ENCODE measurements around the gene TMEM131.

Gene TMEM131

DNA sequence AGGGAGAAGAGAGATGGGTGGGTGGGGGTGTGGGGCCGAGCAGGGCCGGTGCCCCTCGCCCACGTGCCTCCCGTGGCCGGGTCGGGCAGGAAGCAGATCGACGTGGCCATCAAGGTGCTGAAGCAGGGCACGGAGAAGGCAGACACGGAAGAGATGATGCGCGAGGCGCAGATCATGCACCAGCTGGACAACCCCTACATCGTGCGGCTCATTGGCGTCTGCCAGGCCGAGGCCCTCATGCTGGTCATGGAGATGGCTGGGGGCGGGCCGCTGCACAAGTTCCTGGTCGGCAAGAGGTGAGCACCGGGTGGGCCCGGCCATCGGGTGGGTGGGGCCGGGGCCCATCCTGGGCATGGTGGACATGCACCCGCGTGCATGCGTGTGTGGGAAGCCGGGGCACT is 260.6 kb downstream of the TMEM131 start:
- DNase-seq: no peak

DNA sequence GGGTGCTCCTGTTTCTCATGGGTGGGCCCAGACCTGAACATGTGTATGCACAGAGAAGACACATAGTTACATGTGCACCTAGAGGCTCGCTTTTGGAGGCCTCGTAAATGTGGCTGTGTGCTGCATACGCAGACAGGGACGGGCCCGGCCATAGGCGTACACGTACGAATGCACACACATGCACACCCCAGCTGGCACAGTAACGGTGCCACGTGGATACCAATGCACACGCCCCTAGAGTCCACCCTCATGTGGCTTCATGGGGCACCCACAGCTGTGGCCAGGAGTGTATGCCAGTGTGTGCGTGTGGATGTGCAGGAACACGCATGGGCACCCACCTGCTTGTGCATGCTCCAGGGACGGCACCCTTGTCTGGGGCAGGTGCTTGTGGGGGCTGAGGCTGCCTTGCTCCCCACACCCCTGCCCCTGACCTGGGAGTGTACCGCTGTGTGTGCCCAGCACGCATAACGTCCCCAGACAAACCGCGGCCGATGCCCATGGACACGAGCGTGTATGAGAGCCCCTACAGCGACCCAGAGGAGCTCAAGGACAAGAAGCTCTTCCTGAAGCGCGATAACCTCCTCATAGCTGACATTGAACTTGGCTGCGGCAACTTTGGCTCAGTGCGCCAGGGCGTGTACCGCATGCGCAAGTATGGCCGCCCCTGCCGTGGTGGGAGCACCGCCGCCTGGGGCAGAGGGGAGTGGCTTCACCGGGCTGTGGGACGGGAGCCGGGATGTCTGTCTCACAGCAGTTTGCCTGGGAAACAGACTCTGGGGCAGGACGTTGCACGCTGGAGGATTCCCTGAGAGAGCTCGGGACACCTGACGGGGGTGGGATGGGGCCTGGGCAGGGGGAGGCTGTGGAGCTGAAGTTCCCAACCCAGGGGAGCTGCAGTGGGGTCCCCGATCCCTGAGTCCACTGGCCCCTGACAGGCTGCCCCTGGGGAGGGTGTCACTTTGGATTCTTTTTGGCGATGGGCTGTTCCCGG is 261.4 kb downstream of the TMEM131 start:
- DNase-seq: no peak

GRCh38 chr2:97733341-97734035 is 262.3 kb downstream of the TMEM131 start:
- no peak for DNase-seq

DNA sequence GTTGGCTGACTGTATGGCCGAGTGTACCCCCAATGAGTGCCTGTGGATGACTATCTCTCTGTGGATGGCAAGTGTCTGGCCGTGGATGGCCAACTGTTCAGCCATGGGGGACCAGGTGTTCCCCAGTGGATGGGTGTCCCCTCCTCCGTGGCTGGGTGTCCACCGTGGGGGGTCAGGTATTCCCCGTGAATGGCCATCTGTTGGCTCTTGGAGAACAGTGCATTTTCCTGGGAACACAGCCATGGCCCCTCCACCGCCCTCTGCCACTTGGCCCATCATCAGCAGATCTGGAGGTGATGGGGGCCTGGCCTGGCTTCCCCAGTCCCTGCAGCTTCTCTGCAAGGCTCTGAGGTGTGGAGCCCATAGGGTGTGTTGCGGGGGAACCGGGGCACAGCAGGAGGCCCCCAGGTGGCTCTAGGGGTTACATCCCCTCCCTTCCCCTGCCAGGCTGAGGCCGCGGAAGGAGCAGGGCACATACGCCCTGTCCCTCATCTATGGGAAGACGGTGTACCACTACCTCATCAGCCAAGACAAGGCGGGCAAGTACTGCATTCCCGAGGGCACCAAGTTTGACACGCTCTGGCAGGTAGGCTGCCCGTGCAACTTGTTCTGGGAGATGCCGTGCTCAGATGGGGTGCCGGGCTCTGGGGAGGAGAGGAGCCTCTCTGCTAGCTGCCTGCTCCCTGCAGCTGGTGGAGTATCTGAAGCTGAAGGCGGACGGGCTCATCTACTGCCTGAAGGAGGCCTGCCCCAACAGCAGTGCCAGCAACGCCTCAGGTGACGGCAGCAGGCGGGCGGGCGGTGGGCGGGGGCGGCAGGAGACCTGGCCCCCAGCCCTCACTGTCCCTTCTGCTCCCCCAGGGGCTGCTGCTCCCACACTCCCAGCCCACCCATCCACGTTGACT is 263.1 kb downstream of the TMEM131 start:
- DNase-seq: no peak

DNA sequence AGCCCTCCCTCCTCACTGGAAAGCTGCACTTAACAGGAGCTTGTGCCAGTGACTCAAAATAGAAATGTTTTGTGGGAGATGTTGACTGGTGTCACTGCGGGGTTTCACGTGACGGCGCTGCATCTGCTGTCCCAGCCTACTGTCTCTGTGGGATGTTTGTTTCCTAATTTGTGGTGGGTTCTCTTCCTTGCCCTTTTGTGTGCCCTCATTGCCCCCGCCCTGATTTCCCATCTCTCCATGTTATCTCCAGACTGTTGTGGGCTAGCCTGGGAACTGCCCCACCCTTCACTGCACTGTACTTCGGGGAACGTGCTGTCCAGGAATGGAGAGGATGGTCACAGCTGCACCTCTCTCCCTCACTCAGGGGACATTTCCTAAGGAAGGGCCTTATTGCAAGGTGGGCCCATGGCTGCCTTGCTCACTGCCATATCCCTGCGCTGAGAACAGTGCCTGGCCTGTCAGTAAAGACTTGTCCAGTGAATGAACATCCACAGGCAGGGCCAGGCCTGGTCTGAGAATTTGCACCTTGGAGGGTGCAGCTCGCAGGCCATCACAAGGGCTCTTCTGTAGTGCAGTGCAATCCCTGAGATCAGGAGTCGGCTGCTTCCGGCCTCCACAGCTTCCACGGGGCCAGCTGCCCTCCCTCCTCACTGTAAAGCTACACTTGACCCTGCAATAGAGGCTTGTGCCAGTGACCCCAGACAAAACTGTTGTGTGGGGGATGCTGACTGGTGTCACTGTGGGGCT is 264.3 kb downstream of the TMEM131 start:
- no peak for DNase-seq

GRCh38 chr2:97730245-97730644 is 265.5 kb downstream of the TMEM131 start:
- DNase-seq: no peak

DNA sequence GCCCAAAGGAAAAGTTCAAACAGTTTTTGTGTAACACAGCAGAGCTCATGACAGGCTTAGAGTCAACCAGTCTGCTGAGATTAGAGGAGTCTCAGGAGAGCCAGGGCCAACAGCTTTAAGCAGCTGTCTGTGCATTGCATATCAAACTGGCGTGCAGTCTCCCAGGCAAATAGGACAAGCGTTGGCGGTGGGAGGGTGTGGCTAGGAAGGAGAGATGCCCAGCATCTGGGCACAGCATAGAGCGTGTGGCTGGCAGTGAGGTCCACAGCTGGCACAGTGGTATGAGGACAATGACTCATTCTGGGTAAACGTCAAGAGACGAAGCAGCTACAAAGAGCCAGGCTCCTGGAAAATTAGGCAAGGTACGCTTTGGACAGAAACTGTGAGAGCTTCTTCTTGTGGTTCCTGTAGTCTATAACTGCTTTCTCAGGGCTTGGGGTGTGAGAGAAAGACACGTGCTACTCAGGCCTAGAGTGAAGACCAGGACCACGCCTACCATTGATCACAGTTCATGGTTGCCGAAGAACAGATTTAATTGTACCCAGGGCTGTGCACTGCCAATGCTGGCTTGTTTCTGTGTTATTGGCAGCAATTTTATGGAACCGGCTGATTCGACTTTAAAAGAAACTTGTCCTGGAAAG is 267.5 kb downstream of the TMEM131 start:
- DNase-seq: no peak

DNA sequence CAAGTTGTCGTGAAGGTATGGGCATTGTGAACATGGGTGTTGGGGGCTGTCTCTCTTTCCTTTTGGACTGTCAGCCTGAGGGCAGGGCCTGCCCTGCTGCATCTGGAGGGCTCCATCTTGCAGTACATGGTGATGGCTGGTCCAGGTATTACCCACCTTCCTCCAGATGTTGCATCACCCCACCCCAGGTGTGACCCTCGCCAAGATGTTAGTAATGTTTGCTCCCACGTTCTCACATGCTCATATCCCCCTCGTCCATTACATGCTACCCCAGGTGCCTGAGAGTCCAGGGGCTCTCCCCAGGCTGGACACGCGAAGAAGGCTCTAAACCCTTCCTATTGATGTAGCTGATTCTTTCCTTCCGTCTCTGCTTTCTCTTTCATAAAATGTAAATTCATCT is 268.5 kb downstream of the TMEM131 start:
- DNase-seq: no peak

DNA sequence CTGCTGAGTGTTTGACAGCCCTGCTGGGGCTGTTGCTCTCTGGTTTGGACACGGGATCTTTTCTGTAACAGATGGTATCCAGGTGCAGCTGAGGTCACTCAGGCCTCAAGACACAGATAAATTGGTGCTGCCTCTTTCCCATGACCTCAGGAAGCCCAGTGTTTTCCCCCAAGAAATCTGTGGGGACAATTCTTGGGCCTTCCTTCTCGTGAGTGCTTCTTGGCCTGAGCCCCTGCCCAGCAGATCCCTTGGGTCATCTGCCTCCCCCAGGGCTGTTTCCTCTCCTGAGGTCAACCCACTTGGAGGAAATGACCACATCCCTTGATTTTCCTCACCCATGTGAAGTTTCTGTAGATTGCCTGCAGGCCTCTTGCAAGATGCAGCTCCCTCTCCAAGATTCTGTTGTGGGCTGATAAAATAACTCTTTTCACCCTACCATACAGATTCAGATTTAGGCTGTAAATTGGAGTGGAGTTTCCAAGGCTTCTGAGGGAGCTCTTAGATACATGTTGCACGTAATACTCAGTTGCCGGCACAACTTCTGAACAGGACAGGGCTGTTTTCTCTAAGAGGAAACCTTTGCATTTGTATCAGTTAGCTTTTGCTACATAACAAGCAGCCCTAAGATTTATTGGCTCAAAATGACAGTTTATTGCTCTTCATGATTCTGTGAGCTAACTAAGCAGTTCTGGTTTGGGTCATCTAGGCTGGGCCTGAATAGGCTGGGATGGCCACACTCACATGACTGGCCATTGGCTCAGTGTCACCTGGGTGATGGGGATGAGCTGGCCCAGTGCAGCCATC is 269.3 kb downstream of the TMEM131 start:
- no peak for DNase-seq

GRCh38 chr2:97724946-97725688 is 270.6 kb downstream of the TMEM131 start:
- DNase-seq: no peak

GRCh38 chr2:97724501-97724900 is 271.2 kb downstream of the TMEM131 start:
- DNase-seq: no peak

GRCh38 chr2:97724073-97724410 is 271.7 kb downstream of the TMEM131 start:
- no peak for DNase-seq

- no peak for DNase-seq
Measured at GRCh38 chr2:97723156-97724072, 272.3 kb downstream of the TMEM131 start.

- DNase-seq: no peak
Measured at GRCh38 chr2:97722227-97722626, 273.5 kb downstream of the TMEM131 start.

DNA sequence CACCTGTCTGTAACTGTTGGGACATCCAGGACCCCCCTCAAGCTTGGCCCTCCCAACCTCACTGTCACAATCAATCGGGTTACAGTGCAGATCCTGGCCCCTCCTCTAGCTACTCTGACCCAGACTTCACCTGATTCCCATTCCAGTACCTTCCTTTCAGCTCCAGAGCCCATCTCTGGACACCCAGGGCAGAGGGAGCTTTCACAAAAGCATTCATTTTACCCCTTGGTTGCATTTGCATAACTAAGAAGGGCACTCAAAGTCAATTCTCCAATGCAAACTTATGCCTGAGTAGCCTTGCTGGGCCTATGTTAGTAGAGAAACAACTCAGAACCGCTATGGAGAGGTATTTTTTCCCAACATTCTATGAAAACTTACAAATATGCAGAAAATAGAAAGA is 275.0 kb downstream of the TMEM131 start:
- no peak for DNase-seq

DNA sequence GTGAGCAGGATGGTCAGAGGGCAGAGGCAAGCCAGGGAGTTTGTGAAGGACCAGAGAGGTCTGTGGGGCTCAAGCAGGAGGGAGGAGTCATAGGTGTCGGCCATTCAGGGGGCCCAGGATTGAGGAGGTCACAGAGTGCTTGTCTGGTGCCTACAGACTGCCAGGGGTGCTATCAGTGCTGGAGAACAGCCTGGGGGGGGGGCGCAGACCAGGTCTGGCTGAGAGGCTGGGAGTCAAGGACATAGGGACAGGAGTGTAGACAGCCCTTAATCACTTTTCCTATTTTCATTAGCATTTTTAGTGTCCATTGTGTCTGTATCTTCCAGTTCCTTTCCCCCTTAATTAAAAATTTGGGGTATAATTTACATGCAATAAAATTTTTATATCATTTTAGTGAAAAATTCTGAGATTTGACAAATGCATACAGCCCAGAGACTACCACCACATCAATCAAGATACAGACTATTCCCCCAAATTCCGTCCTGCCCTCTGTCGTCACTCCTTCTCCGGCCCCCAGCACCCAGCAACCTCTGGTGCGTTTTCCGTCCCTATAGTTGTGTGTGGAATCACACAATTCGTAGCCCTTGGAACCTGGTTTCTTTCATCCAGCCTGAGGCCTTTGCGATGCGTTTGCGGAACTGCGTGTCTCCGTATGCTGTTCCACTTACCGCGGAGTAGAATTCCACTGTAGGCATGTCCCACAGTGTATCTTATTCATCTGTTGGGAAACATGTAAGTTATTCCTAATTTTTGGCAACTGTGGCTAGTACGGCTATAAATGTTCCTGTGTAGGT is 276.2 kb downstream of the TMEM131 start:
- DNase-seq: no peak

GRCh38 chr2:97718942-97719341 is 276.8 kb downstream of the TMEM131 start:
- no peak for DNase-seq

All from NK-92 treated with Interleukin-12 subunit alpha and Interleukin-12 subunit beta, amount 100 ng/mL, for 24 hours (cell line).